ENCODE data around the gene SYPL1.

DNA sequence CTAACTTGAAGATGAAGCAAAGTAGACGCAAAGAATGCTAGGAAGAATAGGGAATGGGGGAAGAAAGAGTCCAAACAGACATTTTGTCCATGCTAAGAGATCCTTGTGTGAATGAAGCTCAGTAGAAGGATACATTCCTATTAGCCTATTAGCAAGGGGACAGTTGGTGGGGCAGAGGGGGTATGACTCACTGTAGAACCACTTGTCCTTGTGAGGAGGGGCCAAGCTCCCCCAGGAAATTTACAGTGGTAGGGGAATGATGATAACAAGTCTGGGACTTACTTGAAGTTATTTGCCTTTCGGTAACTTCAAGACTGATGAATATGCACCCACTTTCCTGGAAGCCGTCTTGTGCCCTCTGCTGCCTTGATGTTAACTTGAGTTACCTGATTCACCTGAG is 17.2 kb upstream of the SYPL1 start:
- TF ChIP-seq, protein P1, sequence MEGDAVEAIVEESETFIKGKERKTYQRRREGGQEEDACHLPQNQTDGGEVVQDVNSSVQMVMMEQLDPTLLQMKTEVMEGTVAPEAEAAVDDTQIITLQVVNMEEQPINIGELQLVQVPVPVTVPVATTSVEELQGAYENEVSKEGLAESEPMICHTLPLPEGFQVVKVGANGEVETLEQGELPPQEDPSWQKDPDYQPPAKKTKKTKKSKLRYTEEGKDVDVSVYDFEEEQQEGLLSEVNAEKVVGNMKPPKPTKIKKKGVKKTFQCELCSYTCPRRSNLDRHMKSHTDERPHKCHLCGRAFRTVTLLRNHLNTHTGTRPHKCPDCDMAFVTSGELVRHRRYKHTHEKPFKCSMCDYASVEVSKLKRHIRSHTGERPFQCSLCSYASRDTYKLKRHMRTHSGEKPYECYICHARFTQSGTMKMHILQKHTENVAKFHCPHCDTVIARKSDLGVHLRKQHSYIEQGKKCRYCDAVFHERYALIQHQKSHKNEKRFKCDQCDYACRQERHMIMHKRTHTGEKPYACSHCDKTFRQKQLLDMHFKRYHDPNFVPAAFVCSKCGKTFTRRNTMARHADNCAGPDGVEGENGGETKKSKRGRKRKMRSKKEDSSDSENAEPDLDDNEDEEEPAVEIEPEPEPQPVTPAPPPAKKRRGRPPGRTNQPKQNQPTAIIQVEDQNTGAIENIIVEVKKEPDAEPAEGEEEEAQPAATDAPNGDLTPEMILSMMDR (IDR thresholded peaks at IDR 0.05): no peak
- no peak for TF ChIP-seq POLR2A (IDR thresholded peaks at IDR 0.05)

Data from thyroid gland (tissue), 4 donors.